AG04449 (cell line): ENCODE data around the gene MORC3.

Source experiments
- CTCF ChIA-PET: fragments of 350-600 bp; formaldehyde crosslinking; extraction: SDS; loops from one replicate; lab custom pipeline; 2021; ENCODE audit warnings: antibody characterized with exemption; lab: Yijun Ruan, JAX
- POLR2A ChIA-PET: fragments of 400-600, 350-600 bp; formaldehyde crosslinking; extraction: SDS; loops from one replicate; lab custom pipeline; 2020; ENCODE audit warnings: antibody characterized with exemption, inconsistent platforms; lab: Yijun Ruan, JAX
- DNase-seq: peaks from one replicate; pipeline ENCODE4 v3.0.0-alpha.2; 2010; ENCODE audit warnings: low read depth, low spot score
- H3K4me3 ChIP-seq: 2 replicates; pipeline ENCODE4 v1.5.1; 2011; ENCODE audit warnings: low read depth, mild to moderate bottlenecking, control low read depth, low read length
- TF ChIP-seq, protein P1 (sequence below): IDR thresholded peaks from one replicate; pipeline ENCODE4 v1.5.1; 2011; ENCODE audit warnings: mild to moderate bottlenecking, moderate library complexity, low read length, control low read depth, inconsistent platforms; ENCODE audit not compliant: insufficient read depth; ENCODE audit errors: missing control alignments

The MORC3 gene

DNA sequence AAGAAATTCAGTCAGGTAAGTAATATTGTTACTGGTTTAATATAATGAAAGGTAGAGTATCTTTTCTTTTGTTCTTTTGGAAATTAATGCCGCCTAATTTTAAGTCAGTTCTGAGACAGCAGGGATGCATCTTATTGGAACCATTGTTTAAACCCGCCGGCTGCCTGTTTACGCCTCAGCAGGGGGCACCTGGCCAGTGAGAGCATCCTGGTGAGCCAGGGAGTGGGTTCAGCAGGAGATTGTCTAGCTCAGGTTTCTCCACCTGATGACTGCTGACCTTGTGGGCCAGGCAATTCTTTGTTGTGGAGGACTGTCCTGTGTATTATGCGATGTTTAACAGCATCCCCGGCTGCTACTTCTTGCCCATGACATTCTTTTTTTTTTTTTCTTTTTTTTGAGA, 95.4 kb downstream of the MORC3 start:
- TF ChIP-seq, protein P1, sequence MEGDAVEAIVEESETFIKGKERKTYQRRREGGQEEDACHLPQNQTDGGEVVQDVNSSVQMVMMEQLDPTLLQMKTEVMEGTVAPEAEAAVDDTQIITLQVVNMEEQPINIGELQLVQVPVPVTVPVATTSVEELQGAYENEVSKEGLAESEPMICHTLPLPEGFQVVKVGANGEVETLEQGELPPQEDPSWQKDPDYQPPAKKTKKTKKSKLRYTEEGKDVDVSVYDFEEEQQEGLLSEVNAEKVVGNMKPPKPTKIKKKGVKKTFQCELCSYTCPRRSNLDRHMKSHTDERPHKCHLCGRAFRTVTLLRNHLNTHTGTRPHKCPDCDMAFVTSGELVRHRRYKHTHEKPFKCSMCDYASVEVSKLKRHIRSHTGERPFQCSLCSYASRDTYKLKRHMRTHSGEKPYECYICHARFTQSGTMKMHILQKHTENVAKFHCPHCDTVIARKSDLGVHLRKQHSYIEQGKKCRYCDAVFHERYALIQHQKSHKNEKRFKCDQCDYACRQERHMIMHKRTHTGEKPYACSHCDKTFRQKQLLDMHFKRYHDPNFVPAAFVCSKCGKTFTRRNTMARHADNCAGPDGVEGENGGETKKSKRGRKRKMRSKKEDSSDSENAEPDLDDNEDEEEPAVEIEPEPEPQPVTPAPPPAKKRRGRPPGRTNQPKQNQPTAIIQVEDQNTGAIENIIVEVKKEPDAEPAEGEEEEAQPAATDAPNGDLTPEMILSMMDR: no peak
- no peak overlapping the region for H3K4me3 ChIP-seq
- no peak for DNase-seq
- CTCF ChIA-PET: no interaction called here
- POLR2A ChIA-PET: no interaction called here

GRCh38 chr21:36419241-36419640, 99.2 kb downstream of the MORC3 start:
- DNase-seq: no peak
- TF ChIP-seq, protein P1: no peak
- POLR2A ChIA-PET: no interaction called here
- H3K4me3 ChIP-seq: no peak overlapping the region
- CTCF ChIA-PET: interaction anchor here (0.7 to 2.2 kb wide), 18 partner anchors 8 to 571 kb away, joined by 3 to 28 read pairs (median 4); no protein-coding TSS in a partner anchor

DNA sequence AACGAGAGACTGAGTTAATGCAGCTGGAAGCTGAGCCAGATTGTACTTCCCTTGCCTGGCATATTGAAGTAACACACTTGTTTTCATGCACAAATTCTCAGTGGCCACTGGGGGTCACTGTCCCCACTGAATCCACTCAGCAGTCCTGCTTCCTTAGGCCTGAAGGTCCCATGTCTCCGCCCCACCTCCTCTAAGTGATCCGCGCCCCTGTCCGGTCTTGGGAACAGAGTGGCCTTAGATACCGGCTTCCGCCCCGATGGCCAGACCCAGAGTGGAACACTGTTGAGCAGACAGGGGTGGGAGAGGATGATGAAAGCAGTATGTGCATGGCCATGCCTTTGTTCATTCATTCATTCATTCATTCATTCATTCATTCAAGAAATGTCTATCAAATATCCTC, 100.0 kb downstream of the MORC3 start:
- ChIA-PET POLR2A (no interaction called here), CTCF (interaction anchor here (0.7 to 2.2 kb wide), 22 partner anchors 9 to 590 kb away, joined by 3 to 28 read pairs (median 4); no protein-coding TSS in a partner anchor)
- H3K4me3 ChIP-seq: no peak overlapping the region
- TF ChIP-seq, protein P1: peak; percentile 83
- peak; percentile 51 for DNase-seq

DNA sequence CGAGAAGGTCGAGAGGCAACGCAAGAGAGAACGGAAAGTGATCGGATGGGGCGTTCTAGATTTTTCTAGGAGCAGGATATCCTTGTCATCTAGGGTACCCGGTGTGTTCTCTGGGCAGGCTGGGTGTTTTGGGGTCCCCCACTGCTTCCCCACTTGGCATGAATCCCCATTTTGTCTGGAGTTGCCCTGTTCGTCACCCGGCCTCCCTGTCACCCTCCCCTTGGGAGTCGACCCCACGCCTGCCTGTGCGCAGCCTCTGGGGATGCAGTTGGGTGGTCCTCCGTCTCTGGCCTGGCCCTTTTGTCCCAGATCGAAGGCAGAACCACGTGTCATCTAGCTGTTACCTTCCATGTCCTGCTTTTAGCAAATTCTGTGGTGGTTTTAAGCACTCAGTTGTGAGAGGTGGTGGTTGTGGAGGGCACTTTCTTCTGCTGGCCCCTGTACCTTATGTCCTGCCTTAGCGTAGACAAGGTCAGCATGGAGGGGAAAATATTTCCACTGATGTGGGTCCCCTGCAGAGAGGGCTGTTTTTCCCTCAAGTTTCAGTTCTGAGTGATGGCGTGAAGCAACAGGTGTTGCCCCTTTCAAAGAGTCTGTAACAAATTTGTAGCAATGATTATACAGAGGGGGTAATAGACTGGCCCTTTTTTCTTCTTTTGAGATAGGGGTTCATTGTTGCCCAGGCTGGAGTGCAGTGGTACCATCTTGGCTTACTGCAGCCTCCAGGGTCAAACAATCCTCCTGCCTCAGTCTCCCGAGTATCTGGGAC, 100.8 kb downstream of the MORC3 start:
- no peak for DNase-seq
- no peak overlapping the region for H3K4me3 ChIP-seq
- TF ChIP-seq, protein P1: no peak
- ChIA-PET POLR2A (no interaction called here), CTCF (interaction anchor here (0.7 to 2.2 kb wide), 10 partner anchors 9 to 589 kb away, joined by 3 to 28 read pairs (median 4); no protein-coding TSS in a partner anchor)

DNA sequence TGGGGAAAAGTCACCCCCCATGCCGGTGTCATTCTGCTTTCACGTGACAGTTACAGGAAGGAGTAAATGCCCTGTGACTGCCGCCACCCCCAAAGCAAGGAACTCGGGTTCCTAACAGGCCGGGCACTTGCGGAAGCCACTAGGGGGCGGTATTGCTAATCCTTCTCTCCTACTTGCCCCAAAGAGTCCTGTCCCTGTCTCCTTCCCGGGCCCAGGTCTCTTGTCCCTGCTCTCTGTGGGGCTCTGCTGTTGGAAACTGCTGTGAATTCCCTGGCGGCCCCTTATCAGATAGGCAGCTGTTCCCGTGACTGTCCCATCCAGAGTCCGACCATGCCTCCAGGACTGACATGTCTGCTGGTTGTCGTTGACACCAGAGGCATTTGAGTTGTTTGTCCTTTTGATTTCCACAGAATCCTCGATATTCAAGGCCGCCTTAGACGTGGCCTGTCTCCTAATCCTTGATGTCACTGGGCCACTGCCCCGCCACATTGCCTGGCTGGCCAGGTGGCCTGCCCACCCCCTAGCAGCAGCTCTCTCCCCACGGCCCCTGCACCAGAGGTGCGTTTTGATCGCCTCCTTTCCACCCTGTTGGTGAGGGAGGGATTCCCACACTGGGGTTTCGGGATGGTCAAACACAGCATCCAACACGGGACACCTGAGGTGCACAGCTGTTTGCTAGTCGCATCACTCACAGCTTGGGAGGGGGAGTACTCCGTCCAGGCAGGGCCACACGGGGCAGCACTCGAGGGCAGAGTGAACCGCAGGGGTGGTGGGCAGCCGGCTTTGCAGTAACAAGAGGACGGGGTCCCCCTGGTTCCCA, 102.5 kb downstream of the MORC3 start:
- peak; percentile 23 for DNase-seq
- CTCF ChIA-PET: interaction anchor here (0.6 to 2.5 kb wide), 44 partner anchors 8 to 588 kb away, joined by 3 to 16 read pairs (median 4); no protein-coding TSS in a partner anchor
- TF ChIP-seq, protein P1: peak; percentile 78
- H3K4me3 ChIP-seq: no peak overlapping the region
- POLR2A ChIA-PET: no interaction called here
